HG03521 (cell line): Measurements from ENCODE around the gene SMIM24.
"Not testable (repeated sequence)": the region's sequence is repeated elsewhere in the genome, so short reads cannot be mapped to it uniquely, and the experiment has no call there.

ENCODE experiments used
- ATAC-seq: cut with Tn5 transposase; IDR thresholded peaks from one replicate; pipeline ENCODE4 v1.9.1; 2021; ENCODE audit warnings: mild to moderate bottlenecking, moderate library complexity; ENCODE audit not compliant: unreplicated experiment

SMIM24 gene

GRCh38 chr19:3440082-3440481 lies 40.2 kb downstream of the SMIM24 start:
- no peak for ATAC-seq

- peak; percentile 89 for ATAC-seq
These were observed 45.4 kb downstream of the SMIM24 start for GRCh38 chr19:3434630-3435553.

DNA sequence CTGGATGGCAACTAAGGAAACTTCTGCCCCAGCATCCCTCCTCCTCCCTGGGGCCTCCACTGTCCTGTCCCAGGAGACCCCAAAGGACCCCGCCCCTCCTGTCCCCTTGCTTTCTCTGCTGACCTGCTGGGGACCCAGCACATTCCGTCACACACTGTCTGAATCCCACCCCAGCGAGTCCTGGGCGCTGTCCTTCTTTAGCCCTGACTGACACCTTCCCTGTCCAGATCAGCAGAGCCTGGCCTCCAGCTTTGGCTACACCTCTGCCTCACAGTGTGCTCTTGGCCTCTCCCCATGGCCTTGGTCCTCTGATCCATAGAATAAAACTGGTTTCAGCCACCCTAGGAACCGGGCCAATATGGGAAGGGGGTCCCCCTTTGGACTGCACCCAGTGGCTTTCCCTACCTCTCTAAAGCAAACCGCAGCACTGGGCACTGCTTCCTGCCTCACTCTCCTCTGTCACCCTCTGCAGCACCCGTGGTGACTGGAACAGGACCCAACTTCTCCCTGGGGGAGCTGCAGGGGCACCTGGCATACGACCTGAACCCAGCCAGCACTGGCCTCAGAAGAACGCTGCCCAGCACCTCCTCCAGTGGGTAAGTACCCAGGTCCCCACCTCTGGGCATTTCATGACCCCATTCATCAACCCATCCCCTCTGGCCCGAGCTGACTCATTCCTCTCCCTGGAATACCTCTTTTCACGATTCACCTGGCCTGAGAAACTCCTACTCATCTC lies 46.4 kb downstream of the SMIM24 start:
- ATAC-seq: no peak

GRCh38 chr19:3433313-3433712 lies 47.0 kb downstream of the SMIM24 start:
- ATAC-seq: no peak

DNA sequence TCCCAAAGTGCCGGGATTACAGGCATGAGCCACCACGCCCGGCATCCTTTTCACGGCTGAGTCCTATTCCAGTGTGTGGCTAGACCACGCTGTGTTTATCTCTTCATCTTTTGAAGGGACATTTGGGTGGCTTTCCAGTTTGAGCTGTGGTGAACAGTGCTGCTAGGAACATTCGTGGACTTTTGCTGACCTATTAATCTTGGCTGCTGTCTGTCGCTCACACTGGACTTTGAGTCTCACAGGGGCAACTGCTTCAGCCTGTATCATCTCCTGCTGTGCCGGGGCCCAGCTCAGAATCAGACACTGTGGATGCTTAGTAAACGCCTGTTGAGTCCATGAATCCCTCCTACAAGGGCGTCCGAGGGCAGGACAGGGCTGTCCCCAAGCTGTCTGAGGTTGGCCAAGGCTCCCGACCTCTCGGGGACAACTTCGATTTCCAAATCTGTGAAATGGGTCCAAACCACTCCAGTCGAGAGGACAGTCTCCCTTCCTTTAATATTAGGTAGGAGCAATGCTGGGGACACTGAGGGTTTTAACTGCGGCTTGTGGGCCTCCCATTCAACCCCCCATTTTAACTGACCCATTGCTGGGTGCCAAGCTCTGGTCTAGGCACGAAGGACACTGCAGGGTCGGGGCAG lies 48.4 kb downstream of the SMIM24 start:
- no peak for ATAC-seq

GRCh38 chr19:3430366-3430680 lies 50.0 kb downstream of the SMIM24 start:
- not testable (repeated sequence) for ATAC-seq

GRCh38 chr19:3426433-3426832 lies 53.9 kb downstream of the SMIM24 start:
- no peak for ATAC-seq
